DND-41 (cell line): Measurements from ENCODE around the gene HBP1.

Experiments used
- CTCF ChIP-seq: IDR thresholded peaks from 2 replicates; pipeline ENCODE4 v1.5.1; 2012; ENCODE audit warnings: borderline replicate concordance, low read length, moderate library complexity, mild to moderate bottlenecking; ENCODE audit not compliant: poor library complexity, severe bottlenecking; ENCODE audit errors: extremely low read depth
- EZH2 ChIP-seq: IDR thresholded peaks from 3 replicates; pipeline ENCODE4 v1.6.1; 2012; ENCODE audit warnings: borderline replicate concordance, low read depth, mild to moderate bottlenecking, moderate library complexity, low read length, inconsistent platforms; ENCODE audit not compliant: severe bottlenecking

GRCh38 chr7:107209565-107209964 lies 40.8 kb downstream of the HBP1 start:
- TF ChIP-seq CTCF (no peak), EZH2 (no peak)
